Inflammatory macrophage treated with lipopolysaccharide for 4 hours (primary cell): ENCODE results near the gene RNF207.
A peak's percentile ranks its signal among the peaks of the same experiment; 100 is the strongest.
"Not testable (repeated sequence)": the region's sequence is repeated elsewhere in the genome, so short reads cannot be mapped to it uniquely, and the experiment has no call there.

Source experiments
- DNase-seq: peaks from one replicate; pipeline ENCODE4 v3.0.0-alpha.2; 2020

Gene RNF207

DNA sequence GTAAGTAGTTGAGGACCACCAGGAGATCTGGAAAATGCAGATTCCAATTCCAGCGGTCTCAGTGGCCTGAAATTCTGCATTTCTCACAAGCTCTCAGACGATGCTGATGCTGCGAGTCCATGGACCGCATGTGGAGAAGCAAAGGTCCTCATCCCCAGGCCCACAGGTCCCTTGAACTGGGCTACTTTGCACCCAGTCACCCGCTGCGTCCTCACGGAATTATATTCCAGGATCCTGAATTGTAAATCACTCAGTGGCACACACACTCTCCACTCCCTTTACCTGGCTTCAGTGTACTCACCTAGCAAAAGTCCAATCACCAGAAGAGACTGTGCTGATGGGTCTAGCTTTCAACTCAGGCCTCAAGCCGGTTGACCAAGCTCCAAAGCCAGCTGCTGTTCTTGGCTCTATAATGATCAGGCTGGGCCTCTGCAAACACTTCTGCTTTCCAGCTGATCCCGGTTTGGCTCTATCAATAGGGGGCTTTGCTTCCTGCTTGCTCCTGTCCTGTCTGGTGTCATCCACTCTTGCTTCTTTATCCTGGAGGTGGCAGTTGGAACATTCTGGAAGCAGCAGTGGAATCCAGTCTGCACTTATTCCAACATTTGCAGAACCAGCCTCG is 5.6 kb upstream of the RNF207 start:
- DNase-seq, result no peak

- DNase-seq, result no peak
These were observed 3.7 kb upstream of the RNF207 start for GRCh38 chr1:6202256-6202655.

GRCh38 chr1:6206520-6206855 is 569 bp downstream of the RNF207 start:
- DNase-seq, result no peak

- no peak for DNase-seq
These were observed 1.4 kb downstream of the RNF207 start for GRCh38 chr1:6207075-6207885.

DNA sequence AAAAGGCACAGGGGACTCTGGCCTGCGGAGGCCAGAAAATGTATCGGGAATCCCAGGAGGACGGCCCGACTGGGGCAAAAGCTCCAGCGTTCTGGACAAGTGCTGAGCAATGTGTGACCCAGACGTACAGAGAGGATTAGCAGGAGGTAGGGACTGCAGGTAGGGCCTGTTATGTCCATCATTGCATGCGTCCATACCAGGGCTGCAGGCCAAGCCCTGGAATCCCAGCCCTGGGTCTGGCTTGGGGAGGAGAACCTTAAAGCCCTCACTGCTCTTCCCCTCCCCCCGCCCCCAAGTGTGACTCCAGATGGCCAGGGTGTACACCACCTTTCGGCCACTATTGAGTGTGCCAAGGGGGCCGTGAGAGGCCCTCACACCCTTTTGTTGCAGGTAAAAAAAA is 2.0 kb downstream of the RNF207 start:
- DNase-seq, result no peak

DNA sequence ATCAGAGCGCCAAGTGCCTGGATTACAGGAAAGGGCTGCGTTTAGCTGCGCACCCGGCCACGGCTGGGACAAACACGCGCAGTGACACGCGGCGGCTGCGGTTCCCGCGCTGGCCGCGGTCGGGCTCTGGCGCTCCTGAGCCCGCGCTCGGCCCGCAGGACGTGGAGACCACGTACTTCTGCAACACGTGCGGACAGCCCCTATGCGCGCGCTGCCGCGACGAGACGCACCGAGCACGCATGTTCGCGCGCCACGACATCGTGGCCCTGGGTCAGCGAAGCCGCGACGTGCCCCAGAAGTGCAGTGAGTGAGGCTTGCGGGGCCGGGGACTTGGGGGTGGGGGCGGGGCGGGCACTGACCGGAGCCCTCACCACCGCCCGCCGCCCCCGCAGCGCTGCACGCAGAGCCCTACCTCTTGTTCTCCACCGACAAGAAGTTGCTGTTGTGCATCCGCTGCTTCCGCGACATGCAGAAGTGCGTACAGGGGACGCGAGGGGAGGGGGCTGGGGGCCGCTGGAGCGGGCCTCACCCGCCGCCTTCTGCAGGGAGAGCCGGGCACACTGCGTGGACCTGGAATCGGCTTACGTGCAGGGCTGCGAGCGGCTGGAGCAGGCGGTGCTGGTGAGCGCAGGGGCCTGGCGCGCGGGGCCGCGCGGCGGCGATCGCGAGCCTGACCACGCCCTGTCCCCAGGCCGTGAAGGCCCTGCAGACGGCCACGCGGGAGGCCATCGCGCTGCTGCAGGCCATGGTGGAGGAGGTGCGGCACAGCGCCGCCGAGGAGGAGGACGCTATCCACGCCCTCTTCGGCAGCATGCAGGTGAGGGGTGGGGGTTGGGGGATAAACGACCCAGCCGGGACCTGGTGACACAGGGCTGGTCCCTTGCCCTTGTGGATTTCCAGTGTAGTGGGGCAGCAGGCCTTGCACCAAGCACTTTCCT is 3.1 kb downstream of the RNF207 start:
- peak; percentile 60 for DNase-seq

- DNase-seq, result no peak
These were observed 4.0 kb downstream of the RNF207 start for GRCh38 chr1:6209661-6210580.

- DNase-seq, result no peak
These were observed 4.9 kb downstream of the RNF207 start for GRCh38 chr1:6210591-6211355.

DNA sequence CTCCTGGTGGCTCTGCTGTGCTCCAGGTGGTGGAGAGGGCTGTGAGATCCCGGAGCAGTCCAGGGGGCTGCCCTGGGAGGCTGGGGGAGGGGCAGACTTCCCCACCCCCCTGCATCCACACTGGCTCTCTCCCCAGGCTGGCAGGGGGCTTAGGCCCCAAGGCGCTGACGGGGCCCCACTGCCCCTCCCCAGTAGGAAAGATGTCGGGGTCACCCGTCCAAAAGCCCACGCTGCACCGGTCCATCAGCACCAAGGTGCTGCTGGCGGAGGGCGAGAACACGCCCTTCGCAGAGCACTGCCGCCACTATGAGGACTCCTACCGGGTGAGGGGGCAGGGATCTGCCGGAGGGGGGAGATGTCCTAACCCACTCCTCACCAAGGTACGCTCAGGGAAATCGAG is 5.8 kb downstream of the RNF207 start:
- no peak for DNase-seq

GRCh38 chr1:6212193-6212959 is 6.5 kb downstream of the RNF207 start:
- DNase-seq, result peak; percentile 31

DNA sequence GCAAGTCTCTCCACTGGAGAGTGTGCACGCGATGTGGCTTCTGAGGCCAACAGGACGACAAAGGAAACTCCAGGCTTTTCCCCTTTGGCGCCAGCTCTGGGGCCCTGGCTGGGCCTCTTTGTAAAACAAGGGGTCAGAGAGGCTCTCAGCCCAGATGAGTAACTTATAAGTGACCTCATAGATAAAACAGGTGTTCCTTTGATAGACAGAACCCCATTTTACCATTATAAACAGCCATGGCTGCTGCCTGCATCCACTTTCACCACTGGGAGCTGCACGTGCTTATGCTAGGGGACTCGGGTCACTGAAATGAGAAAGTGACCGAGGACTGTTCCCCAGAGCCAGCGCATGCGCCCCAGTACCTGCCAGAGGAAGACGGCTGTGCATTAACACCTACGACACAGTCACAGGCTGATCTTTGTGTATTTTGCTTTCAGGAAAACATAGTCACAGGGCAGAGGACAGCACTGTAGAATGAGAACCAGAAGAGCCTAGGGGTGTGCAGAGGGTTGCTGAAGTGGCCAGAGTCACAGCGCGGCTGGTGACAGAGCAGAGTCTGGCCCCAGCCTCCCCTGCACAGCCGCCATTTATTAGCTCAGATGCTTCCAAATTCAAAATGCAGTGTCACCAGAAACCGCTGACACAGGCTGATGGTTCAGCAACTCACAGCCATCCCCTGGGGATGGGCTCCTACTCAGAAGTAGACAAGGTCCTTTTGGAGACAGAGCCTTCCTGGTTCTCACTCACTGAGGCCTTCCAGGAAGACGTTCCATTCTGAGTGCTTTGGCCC is 12.7 kb downstream of the RNF207 start:
- no peak for DNase-seq

DNA sequence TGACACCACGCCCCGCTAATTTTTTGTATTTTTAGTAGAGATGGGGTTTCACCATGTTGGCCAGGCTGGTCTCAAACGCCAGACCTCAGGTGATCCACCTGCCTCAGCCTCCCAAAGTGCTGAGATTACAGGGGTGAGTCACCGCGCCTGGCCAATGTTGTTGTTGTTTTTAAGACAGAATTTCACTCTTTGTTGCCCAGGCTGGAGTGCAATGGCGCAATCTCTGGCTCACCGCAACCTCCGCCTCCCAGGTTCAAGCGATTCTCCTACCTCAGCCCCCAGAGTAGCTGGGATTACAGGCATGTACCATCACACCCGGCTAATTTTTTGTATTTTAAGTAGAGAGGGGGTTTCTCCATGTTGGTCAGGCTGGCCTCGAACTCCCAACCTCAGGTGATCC is 13.7 kb downstream of the RNF207 start:
- not testable (repeated sequence) for DNase-seq

- DNase-seq, result no peak
These were observed 14.3 kb downstream of the RNF207 start for GRCh38 chr1:6220236-6220635.

DNA sequence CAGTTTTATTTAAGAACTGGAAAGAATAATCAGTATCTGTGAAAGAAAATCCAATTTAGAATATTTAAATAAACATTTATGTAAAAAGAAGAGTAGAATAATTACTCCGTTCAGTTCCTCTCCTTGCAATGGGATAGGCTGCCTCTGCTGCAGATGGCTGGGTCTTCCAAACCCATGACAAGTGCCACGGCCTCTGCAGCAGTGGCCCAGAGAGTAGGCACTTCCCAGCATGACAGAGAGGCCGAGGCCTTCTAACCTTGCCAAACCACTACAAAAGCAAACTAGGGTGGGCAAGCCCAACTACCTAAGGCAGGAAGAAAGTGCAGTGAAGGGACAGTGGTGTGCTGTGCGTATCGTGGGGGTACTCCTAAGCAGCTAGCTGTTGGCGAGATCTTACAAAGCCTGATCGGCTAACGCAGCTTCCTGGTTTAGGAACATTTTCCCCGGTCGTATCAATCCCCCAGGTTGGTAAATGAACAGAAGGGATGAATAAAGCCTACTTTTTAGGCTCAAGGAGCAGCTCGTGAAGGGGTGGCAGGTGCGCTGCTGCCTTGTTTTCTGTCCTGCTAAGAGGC is 15.4 kb downstream of the RNF207 start:
- DNase-seq, result no peak

GRCh38 chr1:6222636-6223035 is 16.7 kb downstream of the RNF207 start:
- DNase-seq, result no peak

- DNase-seq, result no peak
These were observed 17.7 kb downstream of the RNF207 start for GRCh38 chr1:6223617-6224016.

GRCh38 chr1:6224718-6225117 is 18.8 kb downstream of the RNF207 start:
- DNase-seq, result no peak

DNA sequence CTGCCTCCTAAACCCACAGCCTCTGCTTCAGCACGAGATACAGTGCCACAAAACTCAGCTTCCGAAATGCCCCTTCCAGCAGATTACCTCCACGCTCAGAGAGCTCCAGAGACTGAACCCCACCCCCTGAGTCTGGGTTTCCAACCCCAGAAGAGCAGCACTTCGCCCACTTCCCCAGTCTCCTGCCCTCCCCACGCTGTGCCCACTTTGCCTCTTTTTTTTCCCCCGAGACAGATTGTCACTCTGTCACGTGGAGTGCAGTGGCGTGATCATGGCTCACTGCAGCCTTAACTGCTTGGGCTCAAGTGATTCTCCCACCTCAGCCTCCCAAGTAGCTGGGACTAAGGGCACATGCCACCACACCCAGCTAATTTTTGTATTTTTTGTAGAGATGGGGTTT is 19.7 kb downstream of the RNF207 start:
- no peak for DNase-seq

GRCh38 chr1:6233376-6233775 is 27.5 kb downstream of the RNF207 start:
- DNase-seq, result no peak
